Measurements from ENCODE around the gene GBE1.
"Not testable (repeated sequence)": the region's sequence is repeated elsewhere in the genome, so short reads cannot be mapped to it uniquely, and the experiment has no call there.

Gene GBE1

GRCh38 chr3:81760924-81761903, at the start of gene GBE1:
Gene GBE1 (minus strand): TSS chr3:81761645. CDS start chr3:81761517, 128 bp downstream.
- DNase-seq (ENCODE audit: low read depth in 2 of 2): peak; percentile 71 to 79

GRCh38 chr3:81808900-81809299, 47.5 kb upstream of the GBE1 start:
- DNase-seq (ENCODE audit: low read depth in 2 of 2): no peak

GRCh38 chr3:81799403-81799802, 38.0 kb upstream of the GBE1 start:
- no peak for DNase-seq (ENCODE audit: low read depth in 2 of 2)

DNA sequence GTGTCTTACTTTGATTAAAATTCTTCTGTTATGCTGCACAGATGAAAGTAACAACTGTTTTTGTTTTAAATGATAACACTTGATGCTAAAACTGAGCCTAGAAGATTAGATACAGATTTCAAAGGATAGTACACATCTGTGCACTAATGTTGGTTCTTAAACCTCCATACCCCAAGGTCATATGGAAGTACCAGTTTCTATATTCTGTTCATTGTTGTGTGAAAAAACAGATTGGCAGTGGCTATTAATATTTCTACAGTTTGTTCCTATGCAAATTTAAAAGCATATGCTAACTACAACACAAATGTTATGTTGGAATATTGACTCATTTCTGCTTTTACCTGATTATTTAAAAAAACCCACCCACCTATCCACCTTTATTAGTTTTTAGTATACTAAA, 32.0 kb upstream of the GBE1 start:
- DNase-seq (ENCODE audit: low read depth in 2 of 2): no peak

- DNase-seq (ENCODE audit: low read depth in 2 of 2): no peak
Measured at GRCh38 chr3:81790117-81790516, 28.7 kb upstream of the GBE1 start.

DNA sequence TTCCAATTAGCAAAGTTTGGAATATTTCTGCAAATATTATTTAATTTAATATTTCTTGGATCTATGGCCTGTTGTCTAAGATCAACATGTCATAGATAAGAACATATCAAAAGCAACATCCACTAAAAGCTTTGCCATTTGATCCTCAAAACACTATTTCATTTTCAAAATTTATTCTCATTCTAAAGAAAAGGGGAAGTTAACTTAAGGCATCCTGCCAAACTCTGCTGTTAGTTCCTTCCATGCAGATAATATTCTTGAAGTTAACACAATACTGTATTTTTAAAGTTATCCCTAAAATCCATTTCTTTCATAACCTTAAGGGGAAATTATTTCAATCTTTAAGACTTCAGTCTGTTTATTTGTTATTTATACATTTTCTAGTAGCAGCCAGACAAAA, 28.2 kb upstream of the GBE1 start:
- no peak for DNase-seq (ENCODE audit: low read depth in 2 of 2)

GRCh38 chr3:81788610-81789009, 27.2 kb upstream of the GBE1 start:
- no peak for DNase-seq (ENCODE audit: low read depth in 2 of 2)

DNA sequence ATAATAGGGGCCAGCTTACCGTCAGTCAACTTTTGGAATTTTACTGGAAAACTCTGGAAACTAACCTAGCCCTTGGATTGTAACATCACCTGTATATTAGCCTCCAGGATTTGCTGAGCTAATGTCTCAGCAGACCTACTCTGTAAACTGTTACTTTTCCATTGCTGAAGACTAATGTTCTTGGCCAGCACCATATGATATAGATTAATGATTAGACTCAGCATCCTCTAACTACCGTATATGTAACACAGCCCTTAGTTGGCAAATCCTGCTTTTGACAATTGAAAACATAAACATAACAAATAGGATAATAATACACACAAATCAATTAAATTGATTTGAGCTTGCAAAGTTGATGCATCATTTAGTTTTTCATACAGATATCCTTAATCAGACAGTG, 26.6 kb upstream of the GBE1 start:
- no peak for DNase-seq (ENCODE audit: low read depth in 2 of 2)

DNA sequence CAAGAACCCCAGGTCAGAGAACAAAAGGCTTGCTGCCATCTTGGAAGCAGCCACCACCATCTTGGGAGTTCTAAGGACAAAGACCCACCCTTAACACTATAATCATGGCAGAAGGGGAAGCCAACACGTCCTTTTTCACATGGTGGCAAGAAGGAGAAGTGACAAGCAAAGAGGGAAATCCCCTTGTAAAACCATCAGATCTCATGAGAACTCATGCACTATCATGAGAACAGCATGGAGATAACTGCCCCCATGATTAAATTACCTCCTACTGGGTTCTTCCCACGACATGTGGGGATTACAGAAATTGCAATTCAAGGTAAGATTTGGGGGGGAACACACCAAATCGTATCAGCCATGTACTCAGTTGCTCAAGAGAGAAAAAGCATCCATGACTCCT, 21.1 kb upstream of the GBE1 start:
- DNase-seq (ENCODE audit: low read depth in 2 of 2): no peak

DNA sequence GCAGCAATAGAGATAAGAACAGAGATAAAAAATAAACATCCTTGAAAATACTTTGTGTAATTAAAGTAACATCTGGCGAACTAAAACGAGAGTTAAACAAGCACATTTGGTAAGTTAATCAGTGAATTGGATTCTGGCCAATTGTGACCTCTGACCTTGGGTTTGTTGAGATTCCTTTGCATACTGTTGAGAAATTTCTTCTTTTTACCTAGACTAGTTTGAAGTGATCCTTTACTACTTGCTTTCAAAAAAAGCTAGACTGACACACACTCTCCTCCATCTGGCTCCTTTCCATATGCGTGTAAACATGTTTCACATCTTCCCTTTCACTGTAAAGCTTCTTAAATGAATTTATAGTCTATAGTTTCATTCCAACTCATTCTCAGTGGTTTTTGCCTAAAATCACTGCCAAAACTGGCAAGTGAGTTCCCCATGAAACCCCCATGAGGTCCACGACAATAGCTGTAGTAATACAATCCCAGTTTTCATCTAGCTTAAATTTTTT, 17.3 kb upstream of the GBE1 start:
- no peak for DNase-seq (ENCODE audit: low read depth in 2 of 2)

- DNase-seq (ENCODE audit: low read depth in 2 of 2): no peak
Measured at GRCh38 chr3:81776643-81777042, 15.2 kb upstream of the GBE1 start.

GRCh38 chr3:81770710-81771109, 9.3 kb upstream of the GBE1 start:
- no peak for DNase-seq (ENCODE audit: low read depth in 2 of 2)

DNA sequence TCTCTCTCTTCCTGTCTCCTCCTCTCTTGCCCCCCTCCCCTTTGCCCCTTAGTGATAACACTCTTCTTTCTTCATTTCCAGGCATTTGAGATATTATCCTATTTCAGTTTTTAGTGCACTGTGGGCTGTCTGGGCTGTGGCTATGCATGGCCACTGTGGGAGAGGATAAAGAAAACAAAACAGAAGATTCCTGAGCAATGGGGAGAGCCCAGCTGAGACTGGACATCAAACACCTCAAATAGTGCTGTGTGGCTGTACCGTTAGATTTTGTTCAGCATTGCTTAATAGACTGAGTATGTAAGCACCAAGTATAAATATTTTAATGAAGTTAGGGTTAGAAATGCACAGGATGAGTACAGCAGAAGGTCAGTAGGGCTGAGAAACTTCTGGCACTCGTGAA, 7.9 kb upstream of the GBE1 start:
- DNase-seq (ENCODE audit: low read depth in 2 of 2): no peak

DNA sequence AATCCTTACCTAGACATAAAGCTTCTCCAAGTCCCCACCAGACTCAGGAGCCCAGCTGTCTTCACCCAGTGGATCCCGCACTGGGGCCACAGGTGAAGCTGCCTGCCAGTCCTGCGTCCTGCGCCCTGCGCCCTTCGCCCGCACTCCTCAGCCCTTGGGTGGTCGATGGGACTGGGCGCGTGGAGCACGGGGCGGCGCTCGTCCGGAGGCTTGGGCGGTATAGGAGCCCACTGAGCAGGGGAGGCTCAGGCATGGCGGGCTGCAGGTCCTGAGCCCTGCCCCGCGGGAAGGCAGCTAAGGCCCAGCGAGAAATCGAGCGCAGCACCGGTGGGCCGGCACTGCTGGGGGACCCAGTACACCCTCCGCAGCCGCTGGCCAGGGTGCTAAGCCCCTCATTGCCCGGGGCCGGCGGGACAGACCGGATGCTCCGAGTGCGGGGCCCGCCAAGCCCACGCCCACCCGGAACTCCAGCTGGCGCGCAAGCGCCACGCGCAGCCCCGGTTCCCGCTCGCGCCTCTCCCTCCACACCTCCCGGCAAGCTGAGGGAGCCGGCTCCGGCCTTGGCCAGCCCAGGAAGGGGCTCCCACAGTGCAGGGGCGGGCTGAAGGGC, 5.9 kb upstream of the GBE1 start:
- not testable (repeated sequence) for DNase-seq (ENCODE audit: low read depth in 2 of 2)

DNA sequence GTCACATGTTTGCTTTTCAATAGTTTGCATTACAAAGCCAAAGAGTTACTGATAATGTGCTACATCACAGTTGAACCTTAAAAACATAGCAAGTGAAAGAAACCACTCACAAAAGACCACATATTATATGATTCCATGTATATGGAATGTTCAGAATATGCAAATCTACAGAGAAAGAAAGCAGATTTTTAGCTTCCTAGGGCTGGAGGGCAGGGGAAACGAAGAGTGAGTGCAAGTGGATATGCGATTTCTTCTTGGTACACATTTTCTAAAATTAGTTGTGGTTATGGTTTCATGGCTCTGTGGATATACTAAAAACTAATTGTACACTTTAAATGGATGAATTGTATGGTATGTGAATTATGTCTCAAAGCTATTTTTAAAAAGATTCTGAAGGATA, 4.0 kb upstream of the GBE1 start:
- no peak for DNase-seq (ENCODE audit: low read depth in 2 of 2)

- no peak for DNase-seq (ENCODE audit: low read depth in 2 of 2)
Measured at GRCh38 chr3:81764665-81765064, 3.2 kb upstream of the GBE1 start.

GRCh38 chr3:81764002-81764401, 2.6 kb upstream of the GBE1 start:
- DNase-seq (ENCODE audit: low read depth in 2 of 2): no peak

DNA sequence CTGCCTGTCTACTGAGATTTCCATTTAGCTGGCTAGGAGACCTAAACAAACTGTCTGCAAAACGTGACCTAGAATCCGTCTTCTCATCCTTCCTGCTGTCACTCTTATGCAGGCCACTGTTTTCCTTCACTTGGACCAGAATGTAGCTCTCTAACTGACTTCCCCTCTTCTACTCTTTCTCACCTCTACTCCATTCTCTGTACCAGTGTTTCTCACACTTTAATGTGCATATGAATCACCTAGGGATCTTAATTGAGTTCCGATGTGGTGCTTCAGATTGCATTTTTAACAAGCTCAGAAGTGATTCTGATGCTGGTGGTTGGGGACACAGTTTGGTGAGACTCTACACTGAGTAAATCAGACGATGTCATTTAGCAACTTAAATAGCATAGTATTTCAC, 1.6 kb upstream of the GBE1 start:
- no peak for DNase-seq (ENCODE audit: low read depth in 2 of 2)

DNA sequence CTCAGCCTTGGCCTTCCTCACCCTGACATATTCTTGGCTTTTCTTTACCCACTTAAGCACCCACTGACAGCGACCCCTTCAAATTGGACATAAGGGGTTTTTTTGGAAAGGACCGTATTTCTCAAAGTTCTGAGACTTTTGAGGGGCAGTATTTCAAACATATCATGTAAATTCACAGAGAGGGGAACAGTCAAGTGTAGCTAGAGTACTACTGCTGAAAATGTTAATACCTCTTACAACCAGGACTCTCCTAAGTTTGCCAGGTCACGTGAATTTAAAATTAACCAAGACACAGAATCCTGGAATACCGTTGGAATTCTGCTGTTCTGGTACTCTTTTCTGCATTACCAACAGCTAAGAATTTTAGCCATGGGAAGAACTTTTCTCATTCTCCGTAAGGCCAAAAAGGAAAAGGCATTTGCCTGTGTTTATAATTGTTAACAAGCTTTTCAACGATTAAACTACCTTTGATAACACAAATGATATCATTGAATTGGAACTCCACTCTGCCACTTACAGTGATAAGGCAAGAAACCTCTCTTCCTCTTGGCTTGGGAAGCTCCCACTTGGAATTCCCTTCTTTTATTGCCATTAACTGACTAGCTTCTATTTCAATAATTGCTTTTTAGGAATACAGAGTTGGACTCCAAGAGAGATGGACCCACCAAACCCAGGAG, 597 bp upstream of the GBE1 start:
- no peak for DNase-seq (ENCODE audit: low read depth in 2 of 2)

- no peak for DNase-seq (ENCODE audit: low read depth in 2 of 2)
Measured at GRCh38 chr3:81760215-81760614, 1.2 kb downstream of the GBE1 start.

DNA sequence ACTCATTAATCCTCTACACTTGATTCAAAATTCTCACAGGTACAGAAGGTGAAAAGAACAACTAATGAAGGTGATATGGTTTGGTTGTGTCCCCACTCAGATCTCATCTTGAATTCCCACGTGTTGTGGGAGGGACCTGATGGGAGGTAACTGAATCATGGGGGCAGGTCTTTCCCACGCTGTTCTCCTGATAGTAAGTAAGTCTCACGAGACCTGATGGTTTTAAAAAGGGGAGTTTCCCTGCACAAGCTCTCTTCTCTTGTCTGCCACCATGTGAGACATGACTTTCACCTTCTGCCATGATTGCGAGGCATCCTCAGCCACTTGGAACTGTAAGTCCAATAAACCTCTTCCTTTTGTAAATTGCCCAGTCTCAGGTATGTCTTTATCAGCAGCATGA, 2.7 kb downstream of the GBE1 start:
- DNase-seq (ENCODE audit: low read depth in 2 of 2): not testable (repeated sequence)

DNA sequence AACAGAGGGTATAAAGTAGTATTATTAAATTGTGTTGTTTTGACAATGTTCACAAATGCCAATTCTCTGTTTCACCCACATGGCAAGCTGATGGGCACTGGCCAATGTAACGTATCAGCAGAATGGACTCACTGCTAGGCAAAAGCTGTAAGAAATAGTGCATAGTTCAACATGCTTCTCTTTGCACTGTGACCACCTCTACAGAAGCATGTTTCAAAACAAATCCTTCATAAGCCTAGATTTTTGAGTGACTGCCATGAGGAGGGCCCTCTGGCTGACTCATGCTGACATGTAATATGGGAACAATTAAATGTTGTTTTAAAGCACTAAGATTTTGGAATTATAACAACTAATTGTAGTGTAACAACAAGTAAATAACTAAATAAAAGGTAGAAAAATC, 3.2 kb downstream of the GBE1 start:
- no peak for DNase-seq (ENCODE audit: low read depth in 2 of 2)

Measured in stimulated activated CD8-positive, alpha-beta memory T cell treated with anti-CD3 and anti-CD28 coated beads, Interleukin-15, amount 100 ng/mL, for 4 hours (primary cell).